ENCODE measurements around the gene STRAP. TPM values are rescaled to one million over a fixed set of nuclear protein-coding genes. Genes with fewer than 3 reads are reported as not detected.

STRAP gene
- polyA plus RNA-seq, 4 donors, result 72.1 to 104 (median 90.0) TPM

DNA sequence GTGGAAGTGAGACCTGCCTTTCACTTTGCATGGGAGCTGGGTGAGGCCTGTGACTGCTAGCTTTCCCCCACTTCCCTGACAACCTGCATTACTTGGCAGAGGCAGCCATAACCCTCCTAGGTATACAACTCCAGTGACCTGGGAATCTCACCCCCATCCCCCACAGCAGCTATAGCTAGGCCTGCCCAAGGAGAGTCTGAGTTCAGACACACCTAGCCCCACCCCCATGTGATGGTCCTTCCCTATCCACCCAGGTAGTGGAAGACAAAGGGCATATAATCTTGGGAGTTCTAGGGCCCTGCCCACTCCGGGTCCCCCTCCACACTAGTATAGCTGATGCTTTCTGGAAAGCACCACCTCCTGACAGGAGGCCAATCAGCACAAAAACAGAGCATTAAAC, 6.3 kb upstream of the STRAP start:
- H3K4me1 ChIP-seq (ENCODE audit: control insufficient read depth in 3 of 3, insufficient read depth in 2 of 3, low read depth in 1 of 3, low read length in 2 of 3), result peaks cover 0 to 2% (median 0%) of the 10 kb centered on the region in 3 donors
- no peak overlapping the region for H3K27ac ChIP-seq (ENCODE audit: low read depth in 1 of 3, low read length in 2 of 3)
- H3K36me3 ChIP-seq (ENCODE audit: control insufficient read depth in 3 of 3, insufficient read depth in 2 of 3, low read depth in 1 of 3, low read length in 3 of 3), result no peaks in the 10 kb centered on the region
- no peak overlapping the region for H3K4me3 ChIP-seq (ENCODE audit: low read depth in 1 of 3, low read length in 3 of 3)
- no peaks in the 10 kb centered on the region for H3K27me3 ChIP-seq (ENCODE audit: control insufficient read depth in 3 of 3, insufficient read depth in 3 of 3, low read length in 3 of 3)
- 63 to 82% (median 80%) methylated on average over 1 of the region's 1 CpG for WGBS, 3 donors
- FAIRE-seq (no peak), DNase-seq (no peak)
- no peaks in the 10 kb centered on the region for H3K9me3 ChIP-seq (ENCODE audit: control insufficient read depth in 2 of 2, insufficient read depth in 1 of 2, low read depth in 1 of 2, low read length in 1 of 2)

- no peaks in the 10 kb centered on the region for H3K9me3 ChIP-seq (ENCODE audit: control insufficient read depth in 2 of 2, insufficient read depth in 1 of 2, low read depth in 1 of 2, low read length in 1 of 2)
- H3K4me1 ChIP-seq (ENCODE audit: control insufficient read depth in 3 of 3, insufficient read depth in 2 of 3, low read depth in 1 of 3, low read length in 2 of 3), result peaks cover under 1 to 7% (median 2%) of the 10 kb centered on the region in 3 donors
- no peaks in the 10 kb centered on the region for H3K36me3 ChIP-seq (ENCODE audit: control insufficient read depth in 3 of 3, insufficient read depth in 2 of 3, low read depth in 1 of 3, low read length in 3 of 3)
- no peak overlapping the region for H3K4me3 ChIP-seq (ENCODE audit: low read depth in 1 of 3, low read length in 3 of 3)
- H3K27ac ChIP-seq (ENCODE audit: low read depth in 1 of 3, low read length in 2 of 3), result no peak overlapping the region
- H3K27me3 ChIP-seq (ENCODE audit: control insufficient read depth in 3 of 3, insufficient read depth in 3 of 3, low read length in 3 of 3), result no peaks in the 10 kb centered on the region
- DNase-seq (no peak), FAIRE-seq (no peak)
- WGBS, 3 donors, result 42 to 67% (median 47%) methylated on average over 3 of the region's 3 CpGs
These were observed 2.8 kb upstream of the STRAP start for GRCh38 chr12:15879413-15879812.

DNA sequence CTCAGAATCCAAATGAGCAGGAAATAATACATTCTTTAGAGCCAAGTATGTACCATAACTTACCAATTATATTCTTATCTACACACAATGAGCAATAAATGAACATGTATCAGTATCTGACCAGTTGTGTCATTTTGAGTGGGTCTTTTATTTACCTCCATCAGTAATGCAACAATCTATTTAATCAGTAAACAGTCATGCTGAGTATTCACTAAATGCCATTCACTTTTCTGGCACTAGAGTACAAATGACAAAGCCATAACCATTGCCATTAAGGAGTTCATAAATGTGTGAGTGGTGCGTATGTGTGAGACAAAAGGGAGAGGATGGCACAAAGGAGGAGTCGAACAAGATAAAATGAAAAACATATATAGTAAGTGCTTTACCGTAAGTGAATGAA, 1.5 kb upstream of the STRAP start:
- no peaks in the 10 kb centered on the region for H3K9me3 ChIP-seq (ENCODE audit: control insufficient read depth in 2 of 2, insufficient read depth in 1 of 2, low read depth in 1 of 2, low read length in 1 of 2)
- H3K4me1 ChIP-seq (ENCODE audit: control insufficient read depth in 3 of 3, insufficient read depth in 2 of 3, low read depth in 1 of 3, low read length in 2 of 3), result peaks cover under 1 to 7% (median 3%) of the 10 kb centered on the region in 3 donors
- FAIRE-seq, result no peak
- H3K36me3 ChIP-seq (ENCODE audit: control insufficient read depth in 3 of 3, insufficient read depth in 2 of 3, low read depth in 1 of 3, low read length in 3 of 3), result no peaks in the 10 kb centered on the region
- no peak for DNase-seq
- H3K27ac ChIP-seq (ENCODE audit: low read depth in 1 of 3, low read length in 2 of 3), result no peak overlapping the region
- no peak overlapping the region for H3K4me3 ChIP-seq (ENCODE audit: low read depth in 1 of 3, low read length in 3 of 3)
- WGBS, 3 donors, result 95 to 98% (median 96%) methylated on average over 3 of the region's 3 CpGs
- no peaks in the 10 kb centered on the region for H3K27me3 ChIP-seq (ENCODE audit: control insufficient read depth in 3 of 3, insufficient read depth in 3 of 3, low read length in 3 of 3)

DNA sequence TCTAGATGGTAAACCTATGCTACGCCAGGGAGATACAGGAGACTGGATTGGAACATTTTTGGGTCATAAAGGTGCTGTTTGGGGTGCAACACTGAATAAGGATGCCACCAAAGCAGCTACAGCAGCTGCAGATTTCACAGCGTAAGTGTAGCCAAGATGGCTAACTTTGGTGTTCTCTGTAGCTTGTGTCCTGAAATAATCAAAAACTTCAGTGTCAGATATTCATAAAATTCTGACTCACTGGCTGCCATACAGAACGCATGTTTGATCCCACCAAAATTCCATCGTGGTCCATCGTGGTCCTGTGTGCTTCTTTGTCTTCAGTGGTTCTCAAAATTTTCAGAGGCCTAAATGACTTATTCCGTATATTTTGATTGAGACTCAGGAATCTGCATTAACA, 1.3 kb downstream of the STRAP start:
- H3K4me1 ChIP-seq (ENCODE audit: control insufficient read depth in 3 of 3, insufficient read depth in 2 of 3, low read depth in 1 of 3, low read length in 2 of 3), result peaks cover 0 to 12% (median 7%) of the 10 kb centered on the region in 3 donors
- FAIRE-seq (no peak), DNase-seq (peak in 1 of 2 donors; percentile 23)
- H3K36me3 ChIP-seq (ENCODE audit: control insufficient read depth in 3 of 3, insufficient read depth in 2 of 3, low read depth in 1 of 3, low read length in 3 of 3), result peaks cover 0 to 3% (median 0%) of the 10 kb centered on the region in 3 donors
- 9 to 39% (median 20%) methylated on average over 6 of the region's 6 CpGs for WGBS, 3 donors
- H3K27ac ChIP-seq (ENCODE audit: low read depth in 1 of 3, low read length in 2 of 3), result peak overlapping the region in 1 of 3 donors; percentile 27
- H3K9me3 ChIP-seq (ENCODE audit: control insufficient read depth in 2 of 2, insufficient read depth in 1 of 2, low read depth in 1 of 2, low read length in 1 of 2), result no peaks in the 10 kb centered on the region
- H3K4me3 ChIP-seq (ENCODE audit: low read depth in 1 of 3, low read length in 3 of 3), result peak overlapping the region in 2 of 3 donors; percentile 72 to 75
- H3K27me3 ChIP-seq (ENCODE audit: control insufficient read depth in 3 of 3, insufficient read depth in 3 of 3, low read length in 3 of 3), result no peaks in the 10 kb centered on the region

DNA sequence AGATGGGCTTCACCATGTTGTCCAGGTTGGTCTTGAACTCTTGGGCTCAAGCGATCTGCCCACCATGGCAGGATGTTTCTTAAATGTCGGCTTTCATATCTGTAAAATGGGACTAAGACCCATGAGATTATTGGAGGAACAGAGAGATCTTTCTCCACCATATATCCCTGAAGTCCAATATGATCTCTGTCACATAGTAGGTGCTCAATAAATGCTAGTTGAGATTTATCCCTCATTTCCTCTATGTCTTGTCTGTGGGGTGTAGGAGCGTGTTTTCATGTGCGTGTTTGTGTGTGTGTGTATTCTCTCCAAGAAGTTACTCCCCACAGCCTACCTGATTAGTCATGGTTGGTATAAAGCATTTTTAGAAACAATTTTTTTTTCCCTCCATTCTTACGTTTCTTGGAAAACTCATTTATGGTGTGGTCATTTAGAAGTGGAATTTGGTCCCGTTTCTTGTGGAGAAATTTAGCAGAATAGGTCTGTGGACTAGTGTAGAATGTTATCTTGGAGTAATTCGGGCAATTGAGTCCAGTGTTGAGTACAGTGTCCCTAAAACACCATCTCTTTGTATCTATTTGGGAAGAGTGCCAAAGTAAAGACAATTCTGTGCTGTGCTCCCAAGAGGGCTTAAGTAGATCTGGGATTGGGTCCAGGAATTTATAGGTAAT, 4.3 kb downstream of the STRAP start:
- Histone ChIP-seq H3K4me3 (ENCODE audit: low read depth in 1 of 3, low read length in 3 of 3) (no peak overlapping the region), H3K36me3 (ENCODE audit: control insufficient read depth in 3 of 3, insufficient read depth in 2 of 3, low read depth in 1 of 3, low read length in 3 of 3) (peaks cover 0 to 4% (median 0%) of the 10 kb centered on the region in 3 donors), H3K27ac (ENCODE audit: low read depth in 1 of 3, low read length in 2 of 3) (no peak overlapping the region), H3K9me3 (ENCODE audit: control insufficient read depth in 2 of 2, insufficient read depth in 1 of 2, low read depth in 1 of 2, low read length in 1 of 2) (no peaks in the 10 kb centered on the region), H3K4me1 (ENCODE audit: control insufficient read depth in 3 of 3, insufficient read depth in 2 of 3, low read depth in 1 of 3, low read length in 2 of 3) (peaks cover 0 to 12% (median 7%) of the 10 kb centered on the region in 3 donors), H3K27me3 (ENCODE audit: control insufficient read depth in 3 of 3, insufficient read depth in 3 of 3, low read length in 3 of 3) (no peaks in the 10 kb centered on the region)
- FAIRE-seq (no peak), DNase-seq (peak; percentile 44 to 54)
- 37 to 69% (median 54%) methylated on average over 7 of the region's 7 CpGs for WGBS, 3 donors

DNA sequence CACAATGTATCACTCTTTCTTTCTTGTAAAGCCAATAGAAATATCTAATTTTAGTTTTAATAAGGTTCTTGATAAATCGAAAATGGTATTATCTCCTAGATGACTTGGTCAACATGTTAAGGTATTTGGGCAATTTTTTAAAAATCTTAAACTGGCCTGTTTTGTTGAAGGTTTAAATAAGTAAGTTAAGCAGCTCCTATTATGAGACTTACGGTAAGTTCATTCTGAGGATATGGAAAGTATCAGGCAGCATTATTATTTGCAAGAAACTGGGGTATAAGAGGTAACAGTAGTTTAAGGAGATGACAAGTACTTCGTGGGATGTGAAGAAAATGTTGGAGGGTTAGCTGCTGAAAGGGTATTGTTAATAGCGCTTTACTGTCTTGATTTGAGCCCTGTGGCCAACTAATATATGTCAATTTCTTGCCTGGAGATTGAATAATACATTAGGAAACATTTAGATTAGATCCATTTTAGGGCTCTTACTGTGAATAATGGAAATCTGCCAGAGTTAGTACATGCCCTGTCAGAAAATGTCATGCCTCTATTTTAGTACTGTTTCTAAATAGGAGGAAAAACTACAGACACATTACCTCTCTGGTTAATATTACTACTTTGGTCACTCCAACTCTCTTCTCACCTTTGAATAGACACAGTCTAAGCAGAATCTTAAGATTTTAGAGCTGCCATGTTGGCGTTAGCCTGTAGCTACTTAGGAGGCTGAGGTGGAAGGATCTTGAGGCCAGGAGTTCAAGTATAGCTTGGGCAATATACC, 5.0 kb downstream of the STRAP start:
- Histone ChIP-seq H3K4me3 (ENCODE audit: low read depth in 1 of 3, low read length in 3 of 3) (no peak overlapping the region), H3K9me3 (ENCODE audit: control insufficient read depth in 2 of 2, insufficient read depth in 1 of 2, low read depth in 1 of 2, low read length in 1 of 2) (no peaks in the 10 kb centered on the region), H3K27ac (ENCODE audit: low read depth in 1 of 3, low read length in 2 of 3) (no peak overlapping the region), H3K27me3 (ENCODE audit: control insufficient read depth in 3 of 3, insufficient read depth in 3 of 3, low read length in 3 of 3) (no peaks in the 10 kb centered on the region), H3K4me1 (ENCODE audit: control insufficient read depth in 3 of 3, insufficient read depth in 2 of 3, low read depth in 1 of 3, low read length in 2 of 3) (peaks cover 0 to 12% (median 7%) of the 10 kb centered on the region in 3 donors), H3K36me3 (ENCODE audit: control insufficient read depth in 3 of 3, insufficient read depth in 2 of 3, low read depth in 1 of 3, low read length in 3 of 3) (peaks cover 0 to 6% (median 0%) of the 10 kb centered on the region in 3 donors)
- no peak for DNase-seq
- FAIRE-seq, result no peak
- 52 to 74% (median 62%) methylated on average over 5 of the region's 5 CpGs for WGBS, 3 donors

- Histone ChIP-seq H3K4me1 (ENCODE audit: control insufficient read depth in 3 of 3, insufficient read depth in 2 of 3, low read depth in 1 of 3, low read length in 2 of 3) (peaks cover 0 to 2% (median 2%) of the 10 kb centered on the region in 3 donors), H3K9me3 (ENCODE audit: control insufficient read depth in 2 of 2, insufficient read depth in 1 of 2, low read depth in 1 of 2, low read length in 1 of 2) (no peaks in the 10 kb centered on the region), H3K36me3 (ENCODE audit: control insufficient read depth in 3 of 3, insufficient read depth in 2 of 3, low read depth in 1 of 3, low read length in 3 of 3) (peaks cover 4 to 16% (median 5%) of the 10 kb centered on the region in 3 donors), H3K4me3 (ENCODE audit: low read depth in 1 of 3, low read length in 3 of 3) (no peak overlapping the region), H3K27me3 (ENCODE audit: control insufficient read depth in 3 of 3, insufficient read depth in 3 of 3, low read length in 3 of 3) (no peaks in the 10 kb centered on the region), H3K27ac (ENCODE audit: low read depth in 1 of 3, low read length in 2 of 3) (no peak overlapping the region)
- DNase-seq (no peak), FAIRE-seq (no peak)
- 61 to 74% (median 63%) methylated on average over 5 of the region's 5 CpGs for WGBS, 3 donors
These were observed 10.6 kb downstream of the STRAP start for GRCh38 chr12:15892645-15893259.

DNA sequence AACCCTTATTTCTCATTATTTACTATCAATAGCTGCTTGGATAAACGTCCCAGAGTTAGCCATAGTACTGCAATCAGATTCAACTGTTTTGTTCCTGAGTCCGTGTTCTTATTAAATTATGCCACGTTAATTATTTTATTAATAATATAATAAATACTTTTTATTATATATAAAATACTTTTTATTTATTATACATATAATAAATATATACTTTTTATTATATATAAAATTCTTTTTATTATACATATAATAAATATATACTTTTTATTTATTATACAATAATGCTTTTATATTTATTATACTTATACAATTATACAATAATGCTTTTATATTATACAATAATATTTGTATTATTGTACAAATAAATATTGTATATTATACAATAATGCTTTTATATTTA, 11.1 kb downstream of the STRAP start:
- FAIRE-seq (peak; percentile 99), DNase-seq (no peak)
- Histone ChIP-seq H3K27ac (ENCODE audit: low read depth in 1 of 3, low read length in 2 of 3) (no peak overlapping the region), H3K27me3 (ENCODE audit: control insufficient read depth in 3 of 3, insufficient read depth in 3 of 3, low read length in 3 of 3) (no peaks in the 10 kb centered on the region), H3K36me3 (ENCODE audit: control insufficient read depth in 3 of 3, insufficient read depth in 2 of 3, low read depth in 1 of 3, low read length in 3 of 3) (peaks cover 4 to 16% (median 5%) of the 10 kb centered on the region in 3 donors), H3K4me3 (ENCODE audit: low read depth in 1 of 3, low read length in 3 of 3) (no peak overlapping the region), H3K4me1 (ENCODE audit: control insufficient read depth in 3 of 3, insufficient read depth in 2 of 3, low read depth in 1 of 3, low read length in 2 of 3) (peaks cover 0 to 2% (median 2%) of the 10 kb centered on the region in 3 donors), H3K9me3 (ENCODE audit: control insufficient read depth in 2 of 2, insufficient read depth in 1 of 2, low read depth in 1 of 2, low read length in 1 of 2) (no peaks in the 10 kb centered on the region)
- WGBS, 3 donors, result 62 to 75% (median 68%) methylated on average over 3 of the region's 3 CpGs

All from small intestine (tissue), 7 donors.